K562 (cell line): Measurements from ENCODE around the gene CD19.

ENCODE experiments used
- ETV5 ChIP-seq: sonication (generic); formaldehyde crosslinking; IDR thresholded peaks from 2 replicates; pipeline ENCODE4 v1.4.0; 2020; ENCODE audit warnings: low read depth, mild to moderate bottlenecking, missing genetic modification reagents
- NR2F6 ChIP-seq: fragments of 450-650 bp; formaldehyde crosslinking; IDR thresholded peaks from 2 replicates; pipeline ENCODE4 v1.4.0; 2020; ENCODE audit warnings: mild to moderate bottlenecking
- TRIM28 ChIP-seq: fragments of 450-650 bp; IDR thresholded peaks from 2 replicates; pipeline ENCODE4 v1.6.1; 2017
- ZNF253 ChIP-seq: fragments of 250-450 bp; sonication (Bioruptor Pico); conservative IDR thresholded peaks from 2 replicates; pipeline ENCODE4 v1.6.1; 2021; ENCODE audit warnings: mild to moderate bottlenecking
- TF ChIP-seq, protein P1 (sequence below), 2 experiments: fragments of 450-650 bp; formaldehyde crosslinking in 1 of 2; IDR thresholded peaks; 2 replicates each; pipeline versions ENCODE4 v1.4.0 to v1.6.1; 2014 to 2020; ENCODE audit warnings: mild to moderate bottlenecking in 2 of 2, borderline replicate concordance in 1 of 2, low read depth in 1 of 2
- TF ChIP-seq, protein P2 (sequence below), 3 experiments: IDR thresholded peaks in 2 of 3; conservative IDR thresholded peaks in 1 of 3; 2 replicates each; pipeline ENCODE4 v1.5.1; 2011 to 2012; ENCODE audit warnings: low read length in 3 of 3, mild to moderate bottlenecking in 3 of 3, control low read depth in 2 of 3, improper control_type of control experiment in 1 of 3, inconsistent platforms in 1 of 3, low read depth in 1 of 3, mixed read lengths in 1 of 3, moderate library complexity in 1 of 3; ENCODE audit not compliant: insufficient read depth in 2 of 3
- TF ChIP-seq, protein P3 (sequence below): sonication (generic); formaldehyde crosslinking; IDR thresholded peaks from 2 replicates; pipeline ENCODE4 v1.9.0; 2022; ENCODE audit warnings: mild to moderate bottlenecking, missing genetic modification reagents

DNA sequence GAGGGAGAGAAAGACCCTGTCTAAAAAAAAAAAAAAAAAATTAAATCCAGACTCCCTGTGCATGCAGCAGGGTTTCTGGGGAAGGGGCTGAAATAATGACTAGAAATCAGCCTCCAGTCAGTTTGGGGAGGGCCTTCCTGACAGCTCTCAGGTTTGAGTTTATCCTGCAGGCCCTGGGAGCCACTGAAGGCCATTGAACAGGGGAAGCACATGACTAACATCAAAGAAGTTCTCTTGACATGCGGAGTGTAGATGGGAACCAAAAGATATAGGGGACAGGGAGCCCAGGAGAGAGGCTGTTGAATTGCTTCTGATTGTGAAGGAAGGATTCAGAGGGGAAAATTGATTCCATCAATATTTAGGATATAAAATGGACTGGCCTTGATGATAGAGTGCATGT lies 4.0 kb upstream of the CD19 start:
- TF ChIP-seq, protein P1, sequence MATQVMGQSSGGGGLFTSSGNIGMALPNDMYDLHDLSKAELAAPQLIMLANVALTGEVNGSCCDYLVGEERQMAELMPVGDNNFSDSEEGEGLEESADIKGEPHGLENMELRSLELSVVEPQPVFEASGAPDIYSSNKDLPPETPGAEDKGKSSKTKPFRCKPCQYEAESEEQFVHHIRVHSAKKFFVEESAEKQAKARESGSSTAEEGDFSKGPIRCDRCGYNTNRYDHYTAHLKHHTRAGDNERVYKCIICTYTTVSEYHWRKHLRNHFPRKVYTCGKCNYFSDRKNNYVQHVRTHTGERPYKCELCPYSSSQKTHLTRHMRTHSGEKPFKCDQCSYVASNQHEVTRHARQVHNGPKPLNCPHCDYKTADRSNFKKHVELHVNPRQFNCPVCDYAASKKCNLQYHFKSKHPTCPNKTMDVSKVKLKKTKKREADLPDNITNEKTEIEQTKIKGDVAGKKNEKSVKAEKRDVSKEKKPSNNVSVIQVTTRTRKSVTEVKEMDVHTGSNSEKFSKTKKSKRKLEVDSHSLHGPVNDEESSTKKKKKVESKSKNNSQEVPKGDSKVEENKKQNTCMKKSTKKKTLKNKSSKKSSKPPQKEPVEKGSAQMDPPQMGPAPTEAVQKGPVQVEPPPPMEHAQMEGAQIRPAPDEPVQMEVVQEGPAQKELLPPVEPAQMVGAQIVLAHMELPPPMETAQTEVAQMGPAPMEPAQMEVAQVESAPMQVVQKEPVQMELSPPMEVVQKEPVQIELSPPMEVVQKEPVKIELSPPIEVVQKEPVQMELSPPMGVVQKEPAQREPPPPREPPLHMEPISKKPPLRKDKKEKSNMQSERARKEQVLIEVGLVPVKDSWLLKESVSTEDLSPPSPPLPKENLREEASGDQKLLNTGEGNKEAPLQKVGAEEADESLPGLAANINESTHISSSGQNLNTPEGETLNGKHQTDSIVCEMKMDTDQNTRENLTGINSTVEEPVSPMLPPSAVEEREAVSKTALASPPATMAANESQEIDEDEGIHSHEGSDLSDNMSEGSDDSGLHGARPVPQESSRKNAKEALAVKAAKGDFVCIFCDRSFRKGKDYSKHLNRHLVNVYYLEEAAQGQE (IDR thresholded peaks at IDR 0.05; ENCODE audit: borderline replicate concordance): no peak
- TF ChIP-seq, protein P1 (CRISPR knock-in tag; IDR thresholded peaks at IDR 0.05; ENCODE audit: low read depth): no peak
- TF ChIP-seq, protein P2, sequence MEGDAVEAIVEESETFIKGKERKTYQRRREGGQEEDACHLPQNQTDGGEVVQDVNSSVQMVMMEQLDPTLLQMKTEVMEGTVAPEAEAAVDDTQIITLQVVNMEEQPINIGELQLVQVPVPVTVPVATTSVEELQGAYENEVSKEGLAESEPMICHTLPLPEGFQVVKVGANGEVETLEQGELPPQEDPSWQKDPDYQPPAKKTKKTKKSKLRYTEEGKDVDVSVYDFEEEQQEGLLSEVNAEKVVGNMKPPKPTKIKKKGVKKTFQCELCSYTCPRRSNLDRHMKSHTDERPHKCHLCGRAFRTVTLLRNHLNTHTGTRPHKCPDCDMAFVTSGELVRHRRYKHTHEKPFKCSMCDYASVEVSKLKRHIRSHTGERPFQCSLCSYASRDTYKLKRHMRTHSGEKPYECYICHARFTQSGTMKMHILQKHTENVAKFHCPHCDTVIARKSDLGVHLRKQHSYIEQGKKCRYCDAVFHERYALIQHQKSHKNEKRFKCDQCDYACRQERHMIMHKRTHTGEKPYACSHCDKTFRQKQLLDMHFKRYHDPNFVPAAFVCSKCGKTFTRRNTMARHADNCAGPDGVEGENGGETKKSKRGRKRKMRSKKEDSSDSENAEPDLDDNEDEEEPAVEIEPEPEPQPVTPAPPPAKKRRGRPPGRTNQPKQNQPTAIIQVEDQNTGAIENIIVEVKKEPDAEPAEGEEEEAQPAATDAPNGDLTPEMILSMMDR (IDR thresholded peaks at IDR 0.05 in 2 of 3, conservative IDR thresholded peaks at IDR 0.05 in 1 of 3; ENCODE audit: insufficient read depth in 2 of 3, low read depth in 1 of 3, low read length in 3 of 3): no peak
- TF ChIP-seq NR2F6 (CRISPR knock-in tag) (no peak), ETV5 (CRISPR knock-in tag) (no peak), TRIM28 (no peak), ZNF253 (no peak)
- TF ChIP-seq, protein P3, sequence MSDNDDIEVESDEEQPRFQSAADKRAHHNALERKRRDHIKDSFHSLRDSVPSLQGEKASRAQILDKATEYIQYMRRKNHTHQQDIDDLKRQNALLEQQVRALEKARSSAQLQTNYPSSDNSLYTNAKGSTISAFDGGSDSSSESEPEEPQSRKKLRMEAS (CRISPR knock-in tag): no peak
